ENCODE measurements around the gene ARHGEF18. TPM values are rescaled to one million over a fixed set of nuclear protein-coding genes. Genes with fewer than 3 reads are reported as not detected.

The ARHGEF18 gene
- total and polyA plus RNA-seq, 2 of the 13 experiments (the other 11 are each of a cell fraction or from before 2014, with no cell fraction given): 4.2 to 17.5 TPM

- TF ChIP-seq ZNF574 (CRISPR knock-in tag; IDR thresholded peaks at IDR 0.05): peak; percentile 78
- TF ChIP-seq HNRNPK (IDR thresholded peaks at IDR 0.05; ENCODE audit: low read depth, low read length, poor library complexity, severe bottlenecking): peak; percentile 90
- peak; percentile 81 for TF ChIP-seq PHF8 (CRISPR knock-in tag; IDR thresholded peaks at IDR 0.05)
- TF ChIP-seq TFE3 (CRISPR knock-in tag; IDR thresholded peaks at IDR 0.05): 0 out of 2 replicates have a peak, but pooled peaks have one; percentile 47
- TF ChIP-seq TARDBP (CRISPR knock-in tag; IDR thresholded peaks at IDR 0.05): peak; percentile 19; the same call in 1 of the 2 replicates
- no peak for TF ChIP-seq SOX6 (IDR thresholded peaks at IDR 0.05)
- peak; percentile 29; the same call in 1 of the 2 replicates for TF ChIP-seq SOX6 (CRISPR knock-in tag; IDR thresholded peaks at IDR 0.05)
- peak; percentile 44; the same call in 1 of the 2 replicates for TF ChIP-seq HCFC1 (IDR thresholded peaks at IDR 0.05; ENCODE audit: low read depth, low read length)
- TF ChIP-seq NRL (CRISPR knock-in tag; IDR thresholded peaks at IDR 0.05; ENCODE audit: borderline replicate concordance): peak; percentile 58; the same call in 1 of the 2 replicates
- peak; percentile 36; the same call in 1 of the 2 replicates for TF ChIP-seq HOXA3 (CRISPR knock-in tag; IDR thresholded peaks at IDR 0.05)
- peak; percentile 41; the same call in 1 of the 2 replicates for TF ChIP-seq KMT2B (CRISPR knock-in tag; IDR thresholded peaks at IDR 0.05)
- TF ChIP-seq CREBL2 (CRISPR knock-in tag; IDR thresholded peaks at IDR 0.05; ENCODE audit: borderline replicate concordance): no peak
- TF ChIP-seq ARHGAP35 (CRISPR knock-in tag; IDR thresholded peaks at IDR 0.05; ENCODE audit: borderline replicate concordance): peak; percentile 39; the same call in 1 of the 2 replicates
- TF ChIP-seq PHF20 (CRISPR knock-in tag; IDR thresholded peaks at IDR 0.05): peak; percentile 90
- TF ChIP-seq HNRNPUL1 (IDR thresholded peaks at IDR 0.05; ENCODE audit: low read depth, low read length): 0 out of 2 replicates have a peak, but pooled peaks have one; percentile 47
- TF ChIP-seq GRHL1 (CRISPR knock-in tag; conservative IDR thresholded peaks at IDR 0.05): no peak
- peak; percentile 80 for TF ChIP-seq ZFX (CRISPR knock-in tag; IDR thresholded peaks at IDR 0.05; ENCODE audit: low read depth)
- peak; percentile 35 to 69; a peak in 2 of 4 replicates for TF ChIP-seq KLF16 (CRISPR knock-in tag; IDR thresholded peaks at IDR 0.05)
- peak; percentile 16 for TF ChIP-seq MED8 (CRISPR knock-in tag; IDR thresholded peaks at IDR 0.05; ENCODE audit: insufficient replicate concordance)
- peak; percentile 31; the same call in 1 of the 2 replicates for TF ChIP-seq ZNF292 (CRISPR knock-in tag; IDR thresholded peaks at IDR 0.05; ENCODE audit: borderline replicate concordance, low read depth)
- TF ChIP-seq DNMT1 (CRISPR knock-in tag; IDR thresholded peaks at IDR 0.05): no peak
- TF ChIP-seq TFDP2 (CRISPR knock-in tag; IDR thresholded peaks at IDR 0.05): 0 out of 2 replicates have a peak, but pooled peaks have one; percentile 48
Observed at GRCh38 chr19:7394731-7395359, 46.1 kb downstream of the ARHGEF18 start (continued).

Data from HepG2 (cell line).